CD4-positive, alpha-beta T cell treated with Interleukin-17A for 4 hours (primary cell): Measurements from ENCODE around the gene ANGPTL5.
"Not testable (repeated sequence)": the region's sequence is repeated elsewhere in the genome, so short reads cannot be mapped to it uniquely, and the experiment has no call there.

Experiments used
- DNase-seq: peaks from one replicate; pipeline ENCODE4 v3.0.0-alpha.2; 2020; ENCODE audit warnings: mixed read lengths

ANGPTL5 gene

DNA sequence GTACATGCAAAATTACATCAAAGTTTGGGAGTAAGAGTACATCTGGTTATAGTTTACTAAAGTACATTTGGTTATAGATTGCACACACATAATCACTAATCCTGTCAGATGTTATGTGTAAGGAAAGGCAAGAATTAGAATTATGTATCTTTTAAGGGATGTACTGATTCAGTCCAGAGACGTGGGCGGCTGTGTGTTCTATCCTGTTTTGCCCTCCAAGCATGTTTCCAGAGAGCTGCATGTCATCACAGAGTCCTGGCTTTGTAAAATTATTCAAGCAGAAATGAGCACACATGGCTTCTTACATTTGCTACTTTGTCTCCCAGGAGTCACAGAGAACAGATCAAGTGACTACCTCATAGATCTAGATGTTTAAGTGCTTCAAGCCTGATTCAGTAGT lies 34.7 kb downstream of the ANGPTL5 start:
- no peak for DNase-seq

GRCh38 chr11:101880222-101880621 lies 36.1 kb downstream of the ANGPTL5 start:
- DNase-seq, result no peak

DNA sequence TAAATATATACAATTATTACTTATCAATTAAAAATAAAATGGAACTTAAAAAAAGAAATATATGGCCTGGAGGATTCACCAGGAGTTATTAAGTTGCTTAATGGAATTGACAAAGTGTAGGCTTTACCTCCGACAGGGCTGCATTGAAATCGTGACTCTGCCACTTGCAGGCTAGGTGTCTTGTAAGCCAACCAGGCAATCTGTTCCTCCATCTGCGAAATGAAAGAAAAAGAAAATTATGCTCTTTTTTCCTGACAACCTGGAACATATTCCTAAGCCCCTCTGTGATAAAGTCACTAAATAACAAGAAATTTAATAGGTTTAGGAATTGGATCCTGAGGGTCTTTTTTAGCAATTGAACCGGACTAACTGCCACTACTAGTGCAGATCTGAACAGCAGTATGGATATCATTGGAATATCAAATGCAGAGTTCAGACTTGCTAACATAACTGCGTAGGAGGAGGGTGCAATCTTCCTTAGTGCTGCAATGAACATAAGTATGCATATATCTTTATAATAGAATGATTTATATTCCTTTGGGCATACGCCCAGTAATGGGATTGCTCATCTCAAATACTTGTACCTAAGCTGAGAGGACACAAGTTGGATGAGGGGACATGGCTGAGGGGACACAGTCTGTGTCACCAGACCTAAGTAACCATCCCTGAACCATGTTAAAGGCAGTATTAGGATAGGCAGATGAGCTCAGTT lies 44.0 kb downstream of the ANGPTL5 start:
- no peak for DNase-seq

DNA sequence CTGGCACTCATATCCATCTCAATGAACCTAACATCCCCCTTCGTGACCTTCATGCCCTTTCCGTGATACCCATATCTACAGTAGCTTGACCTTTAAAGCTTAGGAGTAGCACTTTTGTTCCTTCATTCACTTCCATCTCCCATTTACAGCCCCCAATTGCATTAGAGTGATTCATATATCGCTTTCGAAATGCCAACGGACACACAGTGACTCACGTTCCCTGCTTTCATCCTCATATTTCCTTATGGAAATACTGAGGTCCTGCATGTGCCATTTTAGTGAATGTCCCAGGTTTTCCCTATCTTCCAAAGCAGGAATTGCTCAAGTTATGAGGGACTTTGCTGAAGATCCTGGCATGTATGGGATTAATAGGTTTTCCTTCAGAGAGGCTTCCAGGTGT lies 45.8 kb downstream of the ANGPTL5 start:
- DNase-seq, result no peak

DNA sequence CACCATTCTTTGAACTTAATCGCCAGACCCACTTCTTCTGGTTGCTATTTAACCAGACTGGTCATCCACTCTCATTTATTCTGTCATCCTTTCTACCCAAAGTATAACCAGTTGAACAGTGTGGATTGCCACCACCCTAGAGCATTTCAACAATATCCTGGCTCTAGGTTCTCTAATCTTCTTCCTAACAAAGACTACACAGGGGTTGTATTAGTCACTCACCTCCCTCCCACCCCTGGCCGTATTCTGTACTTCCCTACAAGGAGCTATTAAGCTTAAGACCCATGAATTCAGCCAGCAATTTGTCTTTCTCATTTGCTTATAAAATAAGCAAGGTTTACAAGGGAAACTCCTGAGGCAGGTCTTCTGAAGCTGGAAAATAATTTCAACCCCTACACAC lies 48.4 kb downstream of the ANGPTL5 start:
- DNase-seq, result no peak

DNA sequence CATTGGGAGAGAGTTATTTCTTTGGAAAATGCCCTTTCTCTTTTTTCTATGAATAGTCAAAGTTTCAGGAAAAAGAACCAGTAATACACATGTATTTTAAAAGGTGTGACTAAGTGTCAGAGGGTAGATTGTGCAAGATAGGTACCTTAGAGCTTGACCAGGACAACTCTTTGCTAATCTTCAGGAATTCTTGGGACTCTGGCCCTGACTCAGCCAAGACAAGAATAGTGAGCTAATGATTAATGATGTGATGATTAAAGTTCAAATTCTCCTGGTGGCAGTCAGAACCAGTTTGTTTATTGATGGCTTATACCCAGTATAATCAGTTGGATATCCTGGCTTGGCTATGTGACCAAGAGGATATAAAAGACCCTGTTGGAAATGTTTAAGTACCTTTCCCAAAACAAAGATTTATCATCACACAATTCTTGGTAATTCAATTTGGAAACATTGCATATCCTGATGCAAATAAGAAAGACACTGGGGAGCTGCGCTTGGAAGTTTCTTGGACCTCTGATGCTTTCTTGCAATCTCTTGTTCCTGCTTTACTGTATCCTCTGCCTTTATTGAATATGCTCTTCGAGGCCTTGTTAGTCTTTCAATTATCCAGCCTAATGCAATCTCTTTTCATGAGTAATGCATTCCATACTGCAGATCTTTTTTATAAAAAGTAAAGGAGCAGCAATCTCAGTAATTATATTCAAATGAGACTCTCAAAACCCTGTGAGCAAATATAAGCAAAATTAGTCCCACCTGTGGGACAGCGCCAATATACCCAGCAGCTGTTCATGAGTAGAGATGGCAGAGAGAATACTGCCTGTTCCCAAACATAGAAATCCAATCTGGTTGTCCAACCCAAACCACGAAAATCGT lies 49.5 kb downstream of the ANGPTL5 start:
- DNase-seq, result no peak

DNA sequence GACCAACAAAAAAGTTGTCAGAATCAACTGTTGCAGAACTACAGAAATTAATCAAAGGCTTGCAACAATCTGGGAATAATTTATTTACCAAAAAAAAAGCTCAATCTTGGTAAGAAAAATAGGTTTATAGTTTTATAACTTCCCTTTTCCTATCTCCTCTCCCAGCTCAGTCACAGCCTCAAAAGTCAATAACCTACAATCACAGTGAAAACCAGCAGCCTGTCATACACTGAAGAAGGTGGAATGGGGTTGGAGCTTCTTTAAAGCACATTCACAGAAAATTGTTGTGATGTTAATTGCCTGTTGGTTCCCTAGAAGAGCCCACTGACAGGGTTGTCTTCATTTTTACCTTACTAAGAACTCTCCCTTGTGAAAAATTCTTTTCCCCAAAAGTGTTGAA lies 52.2 kb downstream of the ANGPTL5 start:
- DNase-seq, result no peak

GRCh38 chr11:101863361-101863760 lies 53.0 kb downstream of the ANGPTL5 start:
- no peak for DNase-seq

DNA sequence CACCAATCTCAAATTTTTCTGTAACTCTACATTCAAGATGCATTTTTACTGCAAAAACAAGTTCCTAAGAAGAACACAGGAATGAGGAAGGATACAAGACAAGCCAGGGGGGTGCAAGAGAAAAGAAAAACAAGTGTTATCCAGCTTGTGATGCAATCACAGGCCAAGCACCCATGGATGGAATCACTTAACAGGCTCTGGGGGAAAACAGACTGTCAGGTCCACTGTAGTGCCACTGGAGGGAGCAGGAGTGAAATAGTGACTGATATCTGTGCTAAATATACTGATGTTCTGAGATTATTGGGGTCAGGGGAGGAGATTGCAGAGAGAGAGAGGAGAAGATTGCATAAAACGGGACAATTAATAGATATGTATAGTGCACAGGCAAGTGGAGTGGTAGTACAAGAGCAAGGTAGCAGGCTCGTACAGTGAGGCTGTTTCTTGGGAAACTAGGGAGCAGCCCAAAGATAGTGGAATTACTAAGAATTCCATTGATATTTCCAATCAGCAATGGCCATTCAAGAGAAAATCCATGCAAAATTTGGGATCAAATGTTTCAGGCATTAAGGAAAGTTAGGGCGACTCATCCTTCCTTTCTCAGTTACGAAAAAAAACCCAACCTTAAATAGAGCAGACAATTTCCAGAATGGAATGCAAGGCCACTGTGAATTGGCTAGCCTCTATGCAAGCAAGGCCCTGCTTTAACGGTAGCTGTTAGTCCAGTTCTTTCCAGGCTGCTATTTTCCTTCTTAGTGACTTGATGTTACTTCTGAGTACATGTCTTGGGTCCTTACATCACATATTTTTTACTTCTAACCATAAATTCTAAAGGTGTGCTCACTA lies 53.7 kb downstream of the ANGPTL5 start:
- no peak for DNase-seq

- peak; percentile 12 for DNase-seq
Observed at GRCh38 chr11:101860696-101861427, 55.5 kb downstream of the ANGPTL5 start.

- DNase-seq, result not testable (repeated sequence)
Observed at GRCh38 chr11:101852260-101852659, 64.1 kb downstream of the ANGPTL5 start.

- DNase-seq, result no peak
Observed at GRCh38 chr11:101848262-101848661, 68.1 kb downstream of the ANGPTL5 start.

- DNase-seq, result no peak
Observed at GRCh38 chr11:101844608-101845007, 71.7 kb downstream of the ANGPTL5 start.

DNA sequence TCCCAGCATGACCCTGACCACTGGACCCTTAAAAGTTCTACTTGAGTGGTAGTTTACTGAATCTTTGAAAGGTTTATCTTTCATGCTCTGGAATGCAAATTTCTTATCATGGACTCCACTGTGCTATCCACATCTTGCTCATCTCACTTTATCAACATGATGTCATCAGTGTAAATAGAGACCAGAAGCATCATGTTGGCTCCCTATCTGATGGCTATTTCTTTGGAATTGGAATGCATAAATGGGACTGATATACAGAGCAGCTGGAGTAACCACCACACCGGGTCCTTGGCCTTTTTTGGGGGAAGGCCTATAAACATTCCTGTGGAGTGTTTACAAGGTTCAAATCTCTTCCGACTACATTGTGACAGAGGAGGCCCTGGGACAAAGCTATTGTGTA lies 75.6 kb downstream of the ANGPTL5 start:
- DNase-seq, result no peak
